Breast epithelium (tissue), 3 donors: ENCODE results near the gene MMD.

Experiments used
- POLR2A ChIP-seq: fragments of 450-650 bp; IDR thresholded peaks from one replicate; pipeline ENCODE4 v1.6.1; 2016; ENCODE audit warnings: antibody characterized with exemption, mild to moderate bottlenecking, moderate library complexity
- TF ChIP-seq, protein P1 (sequence below), 3 donors: fragments of 450-650 bp; IDR thresholded peaks; one replicate each; pipeline ENCODE4 v1.5.1; 2016 to 2017; ENCODE audit warnings: antibody characterized with exemption in 3 of 3, mild to moderate bottlenecking in 3 of 3, moderate library complexity in 3 of 3

- TF ChIP-seq, protein P1, sequence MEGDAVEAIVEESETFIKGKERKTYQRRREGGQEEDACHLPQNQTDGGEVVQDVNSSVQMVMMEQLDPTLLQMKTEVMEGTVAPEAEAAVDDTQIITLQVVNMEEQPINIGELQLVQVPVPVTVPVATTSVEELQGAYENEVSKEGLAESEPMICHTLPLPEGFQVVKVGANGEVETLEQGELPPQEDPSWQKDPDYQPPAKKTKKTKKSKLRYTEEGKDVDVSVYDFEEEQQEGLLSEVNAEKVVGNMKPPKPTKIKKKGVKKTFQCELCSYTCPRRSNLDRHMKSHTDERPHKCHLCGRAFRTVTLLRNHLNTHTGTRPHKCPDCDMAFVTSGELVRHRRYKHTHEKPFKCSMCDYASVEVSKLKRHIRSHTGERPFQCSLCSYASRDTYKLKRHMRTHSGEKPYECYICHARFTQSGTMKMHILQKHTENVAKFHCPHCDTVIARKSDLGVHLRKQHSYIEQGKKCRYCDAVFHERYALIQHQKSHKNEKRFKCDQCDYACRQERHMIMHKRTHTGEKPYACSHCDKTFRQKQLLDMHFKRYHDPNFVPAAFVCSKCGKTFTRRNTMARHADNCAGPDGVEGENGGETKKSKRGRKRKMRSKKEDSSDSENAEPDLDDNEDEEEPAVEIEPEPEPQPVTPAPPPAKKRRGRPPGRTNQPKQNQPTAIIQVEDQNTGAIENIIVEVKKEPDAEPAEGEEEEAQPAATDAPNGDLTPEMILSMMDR (IDR thresholded peaks at IDR 0.05), result no peak
- TF ChIP-seq POLR2A, result no peak
Observed at GRCh38 chr17:55407641-55408566, 13.7 kb downstream of the MMD start.
